K562 (cell line): ENCODE measurements around the gene STAMBPL1. TPM values are rescaled to one million over a fixed set of nuclear protein-coding genes. Genes with fewer than 3 reads are reported as not detected.

Experiments used
- DIDO1 ChIP-seq: fragments of 450-650 bp; IDR thresholded peaks from 2 replicates; pipeline ENCODE4 v1.6.1; 2016; ENCODE audit warnings: low read depth, missing biosample characterization, missing genetic modification characterization
- DMBX1 ChIP-seq: fragments of 250-450 bp; sonication (Bioruptor Pico); IDR thresholded peaks from 2 replicates; pipeline ENCODE4 v1.8.0; 2022; ENCODE audit warnings: inconsistent platforms, mild to moderate bottlenecking, moderate library complexity, borderline replicate concordance
- KDM2B ChIP-seq: fragments of 250-450 bp; sonication (Bioruptor Pico); IDR thresholded peaks from 2 replicates; pipeline ENCODE4 v1.8.0; 2021; ENCODE audit warnings: mild to moderate bottlenecking, moderate library complexity
- MAFK ChIP-seq: IDR thresholded peaks from 2 replicates; pipeline ENCODE4 v1.6.1; 2011; ENCODE audit warnings: low read length, improper control_type of control experiment
- POLR2AphosphoS2 ChIP-seq: IDR thresholded peaks from 2 replicates; pipeline ENCODE4 v1.6.1; 2012; ENCODE audit warnings: low read length, improper control_type of control experiment
- STAT6 ChIP-seq: sonication (generic); formaldehyde crosslinking; IDR thresholded peaks from 2 replicates; pipeline ENCODE4 v1.8.1; 2023; ENCODE audit warnings: mild to moderate bottlenecking, missing genetic modification reagents
- ZNF212 ChIP-seq: fragments of 450-650 bp; formaldehyde crosslinking; IDR thresholded peaks from 2 replicates; pipeline ENCODE4 v1.4.0; 2020; ENCODE audit warnings: mild to moderate bottlenecking
- ZNF217 ChIP-seq: sonication (generic); formaldehyde crosslinking; IDR thresholded peaks from 2 replicates; pipeline ENCODE4 v1.8.0; 2022; ENCODE audit warnings: mild to moderate bottlenecking, missing genetic modification reagents
- ZNF584 ChIP-seq: fragments of 200-800 bp; sonication (Bioruptor generic); IDR thresholded peaks from 2 replicates; pipeline ENCODE4 v1.6.1; 2016; ENCODE audit warnings: low read depth, mild to moderate bottlenecking, missing genetic modification characterization, missing compliant biosample characterization
- polyA plus RNA-seq, 8 experiments: library from polyadenylated mRNA; depleted of rRNA in 4 of 8; stranded (reverse) in 5 of 8; unstranded in 3 of 8; fragments of >200 nt; fragmentation: Nextera tagmentation in 2 of 8; fragmentation: Illumina TruSeq in 1 of 8; extraction: Ambion mirVana in 2 of 8; extraction: Trizol in 1 of 8; gene quantifications; 2 replicates each; pipeline versions ENCODE4 v1.2.1 to v1.2.3, GENCODE V29; 2011 to 2014; ENCODE audit warnings: inconsistent platforms in 1 of 8, missing spikeins in 1 of 8
- total RNA-seq, 7 experiments: library from RNA; depleted of rRNA in 6 of 7; stranded (reverse); fragments of >200 nt in 6 of 7; fragmentation: Illumina TruSeq in 2 of 7; extraction: Trizol in 2 of 7; gene quantifications; 2 replicates each; pipeline versions ENCODE4 v1.2.1 to v1.2.3, GENCODE V29; 2011 to 2021; ENCODE audit warnings: low replicate concordance in 1 of 7
- TF ChIP-seq, protein P1 (sequence below), 2 experiments: fragments of 450-650 bp; formaldehyde crosslinking in 1 of 2; IDR thresholded peaks; 2 replicates each; pipeline versions ENCODE4 v1.4.0 to v1.6.1; 2014 to 2020; ENCODE audit warnings: mild to moderate bottlenecking in 2 of 2, borderline replicate concordance in 1 of 2, low read depth in 1 of 2

STAMBPL1 gene
- total and polyA plus RNA-seq, 9 of the 15 experiments (the other 6 are each of a cell fraction or from before 2014, with no cell fraction given), result 0.09 TPM; not detected in 8

- TF ChIP-seq, protein P1, sequence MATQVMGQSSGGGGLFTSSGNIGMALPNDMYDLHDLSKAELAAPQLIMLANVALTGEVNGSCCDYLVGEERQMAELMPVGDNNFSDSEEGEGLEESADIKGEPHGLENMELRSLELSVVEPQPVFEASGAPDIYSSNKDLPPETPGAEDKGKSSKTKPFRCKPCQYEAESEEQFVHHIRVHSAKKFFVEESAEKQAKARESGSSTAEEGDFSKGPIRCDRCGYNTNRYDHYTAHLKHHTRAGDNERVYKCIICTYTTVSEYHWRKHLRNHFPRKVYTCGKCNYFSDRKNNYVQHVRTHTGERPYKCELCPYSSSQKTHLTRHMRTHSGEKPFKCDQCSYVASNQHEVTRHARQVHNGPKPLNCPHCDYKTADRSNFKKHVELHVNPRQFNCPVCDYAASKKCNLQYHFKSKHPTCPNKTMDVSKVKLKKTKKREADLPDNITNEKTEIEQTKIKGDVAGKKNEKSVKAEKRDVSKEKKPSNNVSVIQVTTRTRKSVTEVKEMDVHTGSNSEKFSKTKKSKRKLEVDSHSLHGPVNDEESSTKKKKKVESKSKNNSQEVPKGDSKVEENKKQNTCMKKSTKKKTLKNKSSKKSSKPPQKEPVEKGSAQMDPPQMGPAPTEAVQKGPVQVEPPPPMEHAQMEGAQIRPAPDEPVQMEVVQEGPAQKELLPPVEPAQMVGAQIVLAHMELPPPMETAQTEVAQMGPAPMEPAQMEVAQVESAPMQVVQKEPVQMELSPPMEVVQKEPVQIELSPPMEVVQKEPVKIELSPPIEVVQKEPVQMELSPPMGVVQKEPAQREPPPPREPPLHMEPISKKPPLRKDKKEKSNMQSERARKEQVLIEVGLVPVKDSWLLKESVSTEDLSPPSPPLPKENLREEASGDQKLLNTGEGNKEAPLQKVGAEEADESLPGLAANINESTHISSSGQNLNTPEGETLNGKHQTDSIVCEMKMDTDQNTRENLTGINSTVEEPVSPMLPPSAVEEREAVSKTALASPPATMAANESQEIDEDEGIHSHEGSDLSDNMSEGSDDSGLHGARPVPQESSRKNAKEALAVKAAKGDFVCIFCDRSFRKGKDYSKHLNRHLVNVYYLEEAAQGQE (IDR thresholded peaks at IDR 0.05; ENCODE audit: borderline replicate concordance), result no peak
- TF ChIP-seq, protein P1 (CRISPR knock-in tag; IDR thresholded peaks at IDR 0.05; ENCODE audit: low read depth), result no peak
- TF ChIP-seq ZNF584 (CRISPR knock-in tag) (no peak), MAFK (no peak), ZNF212 (CRISPR knock-in tag) (no peak), ZNF217 (CRISPR knock-in tag) (no peak), POLR2AphosphoS2 (no peak), DMBX1 (CRISPR knock-in tag) (no peak), STAT6 (CRISPR knock-in tag) (no peak), DIDO1 (tag) (no peak), KDM2B (CRISPR knock-in tag) (no peak)
Measured at GRCh38 chr10:88895250-88895649, 15.2 kb downstream of the STAMBPL1 start (continued).
